Stimulated activated CD4-positive, alpha-beta T cell treated with anti-CD3 and anti-CD28 coated beads, Interleukin-4, amount 100 ng/mL, for 24 hours (primary cell): ENCODE results near the gene FOXP1.
"Not testable (repeated sequence)": the region's sequence is repeated elsewhere in the genome, so short reads cannot be mapped to it uniquely, and the experiment has no call there.

Experiments used
- DNase-seq: peaks from one replicate; pipeline ENCODE4 v3.0.0-alpha.2; 2020

The FOXP1 gene

GRCh38 chr3:71358243-71358642 is 225.3 kb downstream of the FOXP1 start:
- peak; percentile 49 for DNase-seq

- DNase-seq, result peak; percentile 25
Observed at GRCh38 chr3:71356265-71356664, 227.3 kb downstream of the FOXP1 start.

- DNase-seq, result peak; percentile 68
Observed at GRCh38 chr3:71355862-71356261, 227.7 kb downstream of the FOXP1 start.

- no peak for DNase-seq
Observed at GRCh38 chr3:71355037-71355436, 228.5 kb downstream of the FOXP1 start.

- DNase-seq, result no peak
Observed at GRCh38 chr3:71351403-71352149, 232.0 kb downstream of the FOXP1 start.

GRCh38 chr3:71350998-71351397 is 232.5 kb downstream of the FOXP1 start:
- no peak for DNase-seq

- no peak for DNase-seq
Observed at GRCh38 chr3:71348831-71349230, 234.7 kb downstream of the FOXP1 start.

- no peak for DNase-seq
Observed at GRCh38 chr3:71348001-71348632, 235.4 kb downstream of the FOXP1 start.

GRCh38 chr3:71346061-71346460 is 237.5 kb downstream of the FOXP1 start:
- no peak for DNase-seq

GRCh38 chr3:71345429-71346040 is 238.0 kb downstream of the FOXP1 start:
- no peak for DNase-seq

- DNase-seq, result no peak
Observed at GRCh38 chr3:71341721-71342120, 241.8 kb downstream of the FOXP1 start.

GRCh38 chr3:71339049-71339448 is 244.5 kb downstream of the FOXP1 start:
- DNase-seq, result no peak

- no peak for DNase-seq
Observed at GRCh38 chr3:71332813-71333212, 250.7 kb downstream of the FOXP1 start.

GRCh38 chr3:71330909-71331308 is 252.6 kb downstream of the FOXP1 start:
- DNase-seq, result no peak

GRCh38 chr3:71330505-71330904 is 253.0 kb downstream of the FOXP1 start:
- DNase-seq, result no peak

GRCh38 chr3:71329817-71330216 is 253.7 kb downstream of the FOXP1 start:
- DNase-seq, result no peak

- no peak for DNase-seq
Observed at GRCh38 chr3:71328926-71329325, 254.6 kb downstream of the FOXP1 start.

- no peak for DNase-seq
Observed at GRCh38 chr3:71327936-71328335, 255.6 kb downstream of the FOXP1 start.

GRCh38 chr3:71325715-71326114 is 257.8 kb downstream of the FOXP1 start:
- no peak for DNase-seq

GRCh38 chr3:71324224-71324623 is 259.3 kb downstream of the FOXP1 start:
- not testable (repeated sequence) for DNase-seq

- DNase-seq, result no peak
Observed at GRCh38 chr3:71323558-71323957, 260.0 kb downstream of the FOXP1 start.

- no peak for DNase-seq
Observed at GRCh38 chr3:71322154-71322553, 261.4 kb downstream of the FOXP1 start.

- DNase-seq, result no peak
Observed at GRCh38 chr3:71319771-71320170, 263.8 kb downstream of the FOXP1 start.

GRCh38 chr3:71318458-71318827 is 265.1 kb downstream of the FOXP1 start:
- DNase-seq, result no peak
